HCT116 (cell line): ENCODE measurements around the gene PON3. TPM values are rescaled to one million over a fixed set of nuclear protein-coding genes. Genes with fewer than 3 reads are reported as not detected.

Experiments
- ATAC-seq: fragments of 200-7000 bp; cut with Tn5 transposase; 2 replicates; pipeline ENCODE4 v1.9.1; 2020; ENCODE audit warnings: mild to moderate bottlenecking, moderate library complexity
- BruUV-seq: library from RNA; stranded (reverse); fragments of 400-500 nt; replicated peaks from 2 replicates; lab custom pipeline; 2021; lab: Mats Ljungman, UMichigan
- CTCF ChIA-PET: fragments of 300-600 bp; sonication (Branson Sonifier 250); formaldehyde crosslinking; loops from one replicate; lab custom pipeline; 2021; ENCODE audit warnings: antibody characterized with exemption; lab: Charles Lee
- POLR2A ChIA-PET: fragments of 300-600, 350-600 bp; sonication (Branson Sonifier 250); formaldehyde crosslinking; loops from one replicate; lab custom pipeline; 2021; ENCODE audit warnings: antibody characterized with exemption; lab: Charles Lee
- RAD21 ChIA-PET, 2 experiments: fragments of 300-600 bp; sonication (Branson Sonifier 250); formaldehyde crosslinking; loops; one replicate each; lab custom pipeline; 2023; ENCODE audit warnings: low total read pairs in 2 of 2; ENCODE audit not compliant: uncharacterized antibody in 2 of 2, unreplicated experiment in 2 of 2, low non-redundant PET in 1 of 2; lab: Charles Lee
- DNase-seq: peaks from one replicate; pipeline ENCODE4 v3.0.0-alpha.2; 2010; ENCODE audit warnings: low read depth, low spot score
- H2AFZ ChIP-seq: fragments of 200-600 bp; shearing (Covaris generic), sonication (generic); 2 replicates; pipeline ENCODE4 v1.6.1; 2017; ENCODE audit warnings: low read depth, mixed run types, mixed read lengths, antibody characterized with exemption, low read length; ENCODE audit not compliant: poor library complexity, severe bottlenecking
- H3K27ac ChIP-seq: 2 replicates; pipeline ENCODE4 v1.5.1; 2012; ENCODE audit warnings: low read depth, low read length
- H3K27me3 ChIP-seq: fragments of 200-600 bp; sonication (generic); 2 replicates; pipeline ENCODE4 v1.6.1; 2016; ENCODE audit warnings: mixed run types, low read length, mixed read lengths; ENCODE audit not compliant: insufficient read depth
- H3K36me3 ChIP-seq, 2 experiments: fragments of 200-500 bp in 1 of 2; fragments of 200-600 bp in 1 of 2; sonication (Bioruptor generic) in 1 of 2; sonication (generic) in 1 of 2; 2 replicates each; pipeline versions ENCODE4 v1.5.1 to v1.6.1; 2014 to 2016; ENCODE audit warnings: low read length in 2 of 2, inconsistent platforms in 1 of 2, mixed read lengths in 1 of 2, mixed run types in 1 of 2; ENCODE audit not compliant: insufficient read depth in 2 of 2, control insufficient read depth in 1 of 2
- H3K4me1 ChIP-seq, 2 experiments: fragments of 200-600 bp in 1 of 2; sonication (generic) in 1 of 2; 2 replicates each; pipeline versions ENCODE4 v1.5.1 to v1.6.1; 2012 to 2017; ENCODE audit warnings: low read length in 2 of 2, inconsistent platforms in 1 of 2, mild to moderate bottlenecking in 1 of 2, mixed read lengths in 1 of 2, mixed run types in 1 of 2, moderate library complexity in 1 of 2; ENCODE audit not compliant: insufficient read depth in 2 of 2, control insufficient read depth in 1 of 2
- H3K4me2 ChIP-seq: fragments of 200-600 bp; sonication (generic); 2 replicates; pipeline ENCODE4 v1.6.1; 2017; ENCODE audit warnings: mixed run types, low read length, mixed read lengths
- H3K4me3 ChIP-seq, 2 experiments: fragments of 200-600 bp in 1 of 2; sonication (generic) in 1 of 2; replicated peaks in 1 of 2; 2 replicates each; pipeline ENCODE4 v1.5.1; 2011 to 2016; ENCODE audit warnings: low read length in 2 of 2, control low read depth in 1 of 2, low read depth in 1 of 2, mild to moderate bottlenecking in 1 of 2, mixed read lengths in 1 of 2, mixed run types in 1 of 2
- H3K79me2 ChIP-seq: fragments of 200-600 bp; sonication (generic); 2 replicates; pipeline ENCODE4 v1.6.1; 2017; ENCODE audit warnings: mild to moderate bottlenecking, mixed run types, low read length, moderate library complexity, mixed read lengths; ENCODE audit not compliant: insufficient read depth
- H3K9ac ChIP-seq: fragments of 200-600 bp; sonication (generic); 2 replicates; pipeline ENCODE4 v1.6.1; 2016; ENCODE audit warnings: low read length, mixed read lengths
- H3K9me2 ChIP-seq: fragments of 200-600 bp; sonication (generic), shearing (Covaris generic); 2 replicates; pipeline ENCODE4 v1.6.1; 2017; ENCODE audit warnings: mixed run types, mild to moderate bottlenecking, moderate library complexity; ENCODE audit not compliant: insufficient read depth
- H3K9me3 ChIP-seq, 2 experiments: fragments of 200-500 bp in 1 of 2; fragments of 200-600 bp in 1 of 2; sonication (Bioruptor generic) in 1 of 2; sonication (generic) in 1 of 2; 2 replicates each; pipeline ENCODE4 v1.6.1; 2014 to 2017; ENCODE audit warnings: low read length in 2 of 2, mixed read lengths in 2 of 2, inconsistent platforms in 1 of 2, low read depth in 1 of 2, mild to moderate bottlenecking in 1 of 2, mixed run types in 1 of 2, moderate library complexity in 1 of 2; ENCODE audit not compliant: control insufficient read depth in 1 of 2, insufficient read depth in 1 of 2
- H4K20me1 ChIP-seq: fragments of 200-600 bp; sonication (generic), shearing (Covaris generic); 2 replicates; pipeline ENCODE4 v1.6.1; 2017; ENCODE audit warnings: mixed run types, mild to moderate bottlenecking, moderate library complexity; ENCODE audit not compliant: insufficient read depth
- CEBPB ChIP-seq: IDR thresholded peaks from 2 replicates; pipeline ENCODE4 v1.6.1; 2012; ENCODE audit warnings: low read depth
- SRF ChIP-seq: IDR thresholded peaks from 2 replicates; pipeline ENCODE4 v1.6.1; 2012; ENCODE audit warnings: low read depth
- TCF7L2 ChIP-seq: IDR thresholded peaks from 2 replicates; pipeline ENCODE4 v1.7.0; 2011; ENCODE audit warnings: borderline replicate concordance, inconsistent platforms; ENCODE audit not compliant: insufficient read depth, insufficient read length; ENCODE audit errors: extremely low read depth
- ZFX ChIP-seq: fragments of 450-650 bp; IDR thresholded peaks from 2 replicates; pipeline ENCODE4 v1.6.1; 2017
- ZNF274 ChIP-seq: fragments of 200-500 bp; sonication (Bioruptor generic); IDR thresholded peaks from 2 replicates; pipeline ENCODE4 v1.6.1; 2014; ENCODE audit warnings: mild to moderate bottlenecking, low read depth, low read length, inconsistent platforms
- intact Hi-C: fragments of 100-400 bp; cut with micrococcal nuclease; formaldehyde crosslinking; loops from 2 replicates; pipeline ENCODE4 v1.10.0; 2022
- total RNA-seq: library from RNA; stranded (reverse); gene quantifications from one replicate; pipeline ENCODE4 v1.2.1, GENCODE V29; 2021; ENCODE audit not compliant: unreplicated experiment
- TF ChIP-seq, protein P1 (sequence below): IDR thresholded peaks from 2 replicates; pipeline ENCODE4 v1.6.1; 2011; ENCODE audit warnings: mild to moderate bottlenecking, low read length, moderate library complexity; ENCODE audit not compliant: insufficient replicate concordance; ENCODE audit errors: extremely low read depth
- TF ChIP-seq, protein P2 (sequence below): IDR thresholded peaks from 2 replicates; pipeline ENCODE4 v1.6.1; 2012
- TF ChIP-seq, protein P3 (sequence below), 3 experiments: fragments of 200-600 bp in 1 of 3; sonication (generic) in 1 of 3; IDR thresholded peaks in 2 of 3; conservative IDR thresholded peaks in 1 of 3; 2 replicates each; pipeline ENCODE4 v1.5.1; 2012 to 2017; ENCODE audit warnings: low read depth in 2 of 3, low read length in 2 of 3, antibody characterized with exemption in 1 of 3, borderline replicate concordance in 1 of 3, control low read depth in 1 of 3, mild to moderate bottlenecking in 1 of 3, mixed read lengths in 1 of 3, mixed run types in 1 of 3, moderate library complexity in 1 of 3; ENCODE audit not compliant: insufficient read depth in 1 of 3
- TF ChIP-seq, protein P4 (sequence below): IDR thresholded peaks from 2 replicates; pipeline ENCODE4 v1.6.1; 2012; ENCODE audit warnings: low read depth

Gene PON3
- total RNA-seq, 1 experiment from 2014 or later, result 2.6 TPM

DNA sequence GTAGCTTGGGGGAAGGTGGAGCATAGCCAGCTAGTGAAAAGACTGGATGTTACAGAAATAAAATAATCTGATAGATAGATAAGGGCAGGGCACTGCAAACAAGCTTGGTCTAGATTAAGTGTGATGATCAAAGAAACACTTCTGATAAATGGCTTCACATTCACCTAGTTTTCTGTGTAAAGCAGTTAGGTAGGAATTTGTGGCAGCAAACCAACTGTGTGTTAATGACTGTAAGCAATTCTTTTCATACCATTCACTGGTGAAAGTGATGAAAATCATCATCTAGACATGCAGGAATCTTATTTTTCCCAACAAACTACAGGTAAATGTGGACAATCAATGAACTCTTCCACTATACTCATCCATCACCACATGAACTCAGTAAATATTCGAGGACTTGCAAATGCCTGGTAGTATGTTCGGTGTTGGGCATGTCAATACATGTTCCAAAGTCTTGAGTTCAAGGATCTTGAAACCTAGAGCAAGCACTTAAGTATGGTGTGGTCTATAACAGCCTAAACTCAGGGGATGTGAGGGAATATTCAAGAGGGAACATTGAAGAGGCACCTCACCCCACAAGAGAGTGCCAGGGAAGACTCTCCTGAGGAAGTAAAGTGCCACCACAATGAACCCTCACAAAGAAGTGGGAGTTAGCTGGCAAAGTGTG, 20.5 kb downstream of the PON3 start:
- Histone ChIP-seq H3K27me3 (no peaks in the 10 kb centered on the region), H3K27ac (no peak overlapping the region), H3K4me2 (no peak overlapping the region), H3K9me3 (no peaks in the 10 kb centered on the region), H4K20me1 (no peaks in the 10 kb centered on the region), H2AFZ (no peak overlapping the region), H3K79me2 (no peaks in the 10 kb centered on the region), H3K4me3 (no peak overlapping the region), H3K9me2 (no peaks in the 10 kb centered on the region), H3K9ac (no peak overlapping the region), H3K36me3 (no peaks in the 10 kb centered on the region)
- intact Hi-C loops, result no loop called here
- no TSS peak for BruUV-seq
- POLR2A ChIA-PET, result no interaction called here
- CTCF ChIA-PET, result no interaction called here
- no peak for DNase-seq
- RAD21 ChIA-PET, result no interaction called here
- TF ChIP-seq, protein P1, sequence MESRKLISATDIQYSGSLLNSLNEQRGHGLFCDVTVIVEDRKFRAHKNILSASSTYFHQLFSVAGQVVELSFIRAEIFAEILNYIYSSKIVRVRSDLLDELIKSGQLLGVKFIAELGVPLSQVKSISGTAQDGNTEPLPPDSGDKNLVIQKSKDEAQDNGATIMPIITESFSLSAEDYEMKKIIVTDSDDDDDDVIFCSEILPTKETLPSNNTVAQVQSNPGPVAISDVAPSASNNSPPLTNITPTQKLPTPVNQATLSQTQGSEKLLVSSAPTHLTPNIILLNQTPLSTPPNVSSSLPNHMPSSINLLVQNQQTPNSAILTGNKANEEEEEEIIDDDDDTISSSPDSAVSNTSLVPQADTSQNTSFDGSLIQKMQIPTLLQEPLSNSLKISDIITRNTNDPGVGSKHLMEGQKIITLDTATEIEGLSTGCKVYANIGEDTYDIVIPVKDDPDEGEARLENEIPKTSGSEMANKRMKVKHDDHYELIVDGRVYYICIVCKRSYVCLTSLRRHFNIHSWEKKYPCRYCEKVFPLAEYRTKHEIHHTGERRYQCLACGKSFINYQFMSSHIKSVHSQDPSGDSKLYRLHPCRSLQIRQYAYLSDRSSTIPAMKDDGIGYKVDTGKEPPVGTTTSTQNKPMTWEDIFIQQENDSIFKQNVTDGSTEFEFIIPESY, result no peak
- TF ChIP-seq ZNF274 (no peak), TCF7L2 (no peak)
- TF ChIP-seq, protein P2, sequence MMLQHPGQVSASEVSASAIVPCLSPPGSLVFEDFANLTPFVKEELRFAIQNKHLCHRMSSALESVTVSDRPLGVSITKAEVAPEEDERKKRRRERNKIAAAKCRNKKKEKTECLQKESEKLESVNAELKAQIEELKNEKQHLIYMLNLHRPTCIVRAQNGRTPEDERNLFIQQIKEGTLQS, result no peak
- TF ChIP-seq, all 23 proteins: peak for 0
- H3K4me1 ChIP-seq, result no peaks in the 10 kb centered on the region
- ATAC-seq, result no peak

DNA sequence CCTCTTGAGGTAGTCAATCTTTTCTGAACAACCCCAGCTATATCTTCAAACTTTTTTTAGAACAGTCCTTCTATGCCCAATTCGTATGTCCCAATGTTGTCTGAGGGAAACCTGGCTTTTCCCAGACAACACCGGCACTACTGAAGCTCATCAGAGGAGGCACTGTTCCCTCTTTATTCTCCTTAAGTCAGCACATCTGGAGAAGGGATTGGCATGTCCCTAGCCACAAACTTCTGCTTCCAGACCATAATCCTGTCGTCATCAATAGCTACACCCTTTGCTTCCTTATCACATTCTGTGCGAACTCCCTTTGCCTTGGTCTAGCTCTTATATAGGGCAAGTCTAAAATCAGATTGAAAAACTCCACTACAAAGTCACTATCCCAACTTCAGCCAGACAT, 22.9 kb downstream of the PON3 start:
- TF ChIP-seq, protein P3, sequence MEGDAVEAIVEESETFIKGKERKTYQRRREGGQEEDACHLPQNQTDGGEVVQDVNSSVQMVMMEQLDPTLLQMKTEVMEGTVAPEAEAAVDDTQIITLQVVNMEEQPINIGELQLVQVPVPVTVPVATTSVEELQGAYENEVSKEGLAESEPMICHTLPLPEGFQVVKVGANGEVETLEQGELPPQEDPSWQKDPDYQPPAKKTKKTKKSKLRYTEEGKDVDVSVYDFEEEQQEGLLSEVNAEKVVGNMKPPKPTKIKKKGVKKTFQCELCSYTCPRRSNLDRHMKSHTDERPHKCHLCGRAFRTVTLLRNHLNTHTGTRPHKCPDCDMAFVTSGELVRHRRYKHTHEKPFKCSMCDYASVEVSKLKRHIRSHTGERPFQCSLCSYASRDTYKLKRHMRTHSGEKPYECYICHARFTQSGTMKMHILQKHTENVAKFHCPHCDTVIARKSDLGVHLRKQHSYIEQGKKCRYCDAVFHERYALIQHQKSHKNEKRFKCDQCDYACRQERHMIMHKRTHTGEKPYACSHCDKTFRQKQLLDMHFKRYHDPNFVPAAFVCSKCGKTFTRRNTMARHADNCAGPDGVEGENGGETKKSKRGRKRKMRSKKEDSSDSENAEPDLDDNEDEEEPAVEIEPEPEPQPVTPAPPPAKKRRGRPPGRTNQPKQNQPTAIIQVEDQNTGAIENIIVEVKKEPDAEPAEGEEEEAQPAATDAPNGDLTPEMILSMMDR (IDR thresholded peaks at IDR 0.05 in 2 of 3, conservative IDR thresholded peaks at IDR 0.05 in 1 of 3; ENCODE audit: borderline replicate concordance in 1 of 3, insufficient read depth in 1 of 3, low read depth in 2 of 3, low read length in 2 of 3), result peak in 1 of 3 experiments; percentile 28; a peak in 1 of 6 replicates
- TF ChIP-seq, protein P2, result no peak
- no peak for TF ChIP-seq ZFX
- TF ChIP-seq, protein P4, sequence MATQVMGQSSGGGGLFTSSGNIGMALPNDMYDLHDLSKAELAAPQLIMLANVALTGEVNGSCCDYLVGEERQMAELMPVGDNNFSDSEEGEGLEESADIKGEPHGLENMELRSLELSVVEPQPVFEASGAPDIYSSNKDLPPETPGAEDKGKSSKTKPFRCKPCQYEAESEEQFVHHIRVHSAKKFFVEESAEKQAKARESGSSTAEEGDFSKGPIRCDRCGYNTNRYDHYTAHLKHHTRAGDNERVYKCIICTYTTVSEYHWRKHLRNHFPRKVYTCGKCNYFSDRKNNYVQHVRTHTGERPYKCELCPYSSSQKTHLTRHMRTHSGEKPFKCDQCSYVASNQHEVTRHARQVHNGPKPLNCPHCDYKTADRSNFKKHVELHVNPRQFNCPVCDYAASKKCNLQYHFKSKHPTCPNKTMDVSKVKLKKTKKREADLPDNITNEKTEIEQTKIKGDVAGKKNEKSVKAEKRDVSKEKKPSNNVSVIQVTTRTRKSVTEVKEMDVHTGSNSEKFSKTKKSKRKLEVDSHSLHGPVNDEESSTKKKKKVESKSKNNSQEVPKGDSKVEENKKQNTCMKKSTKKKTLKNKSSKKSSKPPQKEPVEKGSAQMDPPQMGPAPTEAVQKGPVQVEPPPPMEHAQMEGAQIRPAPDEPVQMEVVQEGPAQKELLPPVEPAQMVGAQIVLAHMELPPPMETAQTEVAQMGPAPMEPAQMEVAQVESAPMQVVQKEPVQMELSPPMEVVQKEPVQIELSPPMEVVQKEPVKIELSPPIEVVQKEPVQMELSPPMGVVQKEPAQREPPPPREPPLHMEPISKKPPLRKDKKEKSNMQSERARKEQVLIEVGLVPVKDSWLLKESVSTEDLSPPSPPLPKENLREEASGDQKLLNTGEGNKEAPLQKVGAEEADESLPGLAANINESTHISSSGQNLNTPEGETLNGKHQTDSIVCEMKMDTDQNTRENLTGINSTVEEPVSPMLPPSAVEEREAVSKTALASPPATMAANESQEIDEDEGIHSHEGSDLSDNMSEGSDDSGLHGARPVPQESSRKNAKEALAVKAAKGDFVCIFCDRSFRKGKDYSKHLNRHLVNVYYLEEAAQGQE, result no peak
- TF ChIP-seq CEBPB, result no peak
- no peak for TF ChIP-seq SRF
- ChIA-PET RAD21 (no interaction called here), POLR2A (no interaction called here), CTCF (no interaction called here)
- Histone ChIP-seq H3K9ac (no peak overlapping the region), H3K4me2 (no peak overlapping the region), H4K20me1 (no peaks in the 10 kb centered on the region), H3K36me3 (no peaks in the 10 kb centered on the region), H3K4me1 (no peaks in the 10 kb centered on the region), H2AFZ (no peak overlapping the region), H3K79me2 (no peaks in the 10 kb centered on the region), H3K4me3 (no peak overlapping the region), H3K27me3 (no peaks in the 10 kb centered on the region), H3K9me3 (no peaks in the 10 kb centered on the region), H3K27ac (no peak overlapping the region), H3K9me2 (no peaks in the 10 kb centered on the region)
- no peak for ATAC-seq
- intact Hi-C loops, result no loop called here
- DNase-seq, result no peak
- BruUV-seq, result no TSS peak
